ENCODE measurements around the gene TTLL12. TPM values are rescaled to one million over a fixed set of nuclear protein-coding genes. Genes with fewer than 3 reads are reported as not detected.

TTLL12 gene
- total and polyA plus RNA-seq, 2 of the 8 experiments (the other 6 are each of a cell fraction or from before 2014, with no cell fraction given), result 101 to 124 TPM

DNA sequence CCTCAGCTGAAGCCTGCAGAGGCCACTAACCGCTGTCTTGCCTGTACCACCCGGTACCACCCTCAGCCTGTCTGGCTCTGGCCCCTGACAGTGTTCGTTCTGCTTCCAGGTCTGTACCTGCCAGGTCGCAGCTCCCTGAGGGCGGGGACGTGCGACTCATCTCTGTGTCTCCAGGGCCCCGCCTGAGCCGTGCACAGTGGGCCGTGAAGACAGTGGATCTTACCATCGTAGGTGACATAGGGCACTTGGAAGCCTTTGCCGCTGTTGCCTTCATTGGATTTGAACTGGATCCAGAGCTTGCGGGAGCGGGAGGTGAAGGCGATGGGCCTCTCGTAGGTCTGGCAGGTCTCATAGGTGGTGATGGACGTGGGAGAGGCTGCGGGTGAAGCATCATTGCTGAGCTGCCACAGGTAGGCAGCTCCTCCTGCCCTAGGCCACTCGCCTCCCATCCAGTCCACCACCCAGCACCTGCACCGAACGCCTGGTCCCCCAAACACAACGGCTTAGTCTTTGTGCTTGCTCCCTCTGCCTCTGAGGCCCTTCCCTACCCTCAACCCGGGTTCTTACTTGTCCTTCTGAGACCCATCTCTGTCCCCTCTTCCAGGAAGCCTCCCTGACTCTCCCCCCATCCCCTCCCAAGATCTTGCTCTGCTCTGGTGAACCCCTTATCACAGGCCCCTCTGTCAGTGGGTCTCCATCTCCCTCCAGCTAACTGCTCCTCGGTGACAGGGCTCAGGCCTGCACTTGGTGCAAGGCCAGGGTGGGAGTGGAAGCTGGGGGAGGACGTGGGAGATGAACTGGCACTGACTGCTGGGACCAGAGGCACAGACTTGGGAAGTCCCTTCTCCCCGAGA is 21.1 kb upstream of the TTLL12 start (continued):
- no peak for TF ChIP-seq SIRT6 (IDR thresholded peaks at IDR 0.05; ENCODE audit: low read length)
- no peak for TF ChIP-seq NRF1 (IDR thresholded peaks at IDR 0.05; ENCODE audit: low read depth, low read length)
- TF ChIP-seq, protein P1, sequence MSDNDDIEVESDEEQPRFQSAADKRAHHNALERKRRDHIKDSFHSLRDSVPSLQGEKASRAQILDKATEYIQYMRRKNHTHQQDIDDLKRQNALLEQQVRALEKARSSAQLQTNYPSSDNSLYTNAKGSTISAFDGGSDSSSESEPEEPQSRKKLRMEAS (IDR thresholded peaks at IDR 0.05), result no peak
- no peak for TF ChIP-seq CTCF (IDR thresholded peaks at IDR 0.05; ENCODE audit: control extremely low read depth in 1 of 3, insufficient read depth in 1 of 3, low read depth in 1 of 3, low read length in 3 of 3)
- TF ChIP-seq, protein P2, sequence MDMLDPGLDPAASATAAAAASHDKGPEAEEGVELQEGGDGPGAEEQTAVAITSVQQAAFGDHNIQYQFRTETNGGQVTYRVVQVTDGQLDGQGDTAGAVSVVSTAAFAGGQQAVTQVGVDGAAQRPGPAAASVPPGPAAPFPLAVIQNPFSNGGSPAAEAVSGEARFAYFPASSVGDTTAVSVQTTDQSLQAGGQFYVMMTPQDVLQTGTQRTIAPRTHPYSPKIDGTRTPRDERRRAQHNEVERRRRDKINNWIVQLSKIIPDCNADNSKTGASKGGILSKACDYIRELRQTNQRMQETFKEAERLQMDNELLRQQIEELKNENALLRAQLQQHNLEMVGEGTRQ (IDR thresholded peaks at IDR 0.05; ENCODE audit: low read length), result no peak
- no peak for TF ChIP-seq SP2 (IDR thresholded peaks at IDR 0.05; ENCODE audit: low read length)
- no peak for TF ChIP-seq SAP30 (IDR thresholded peaks at IDR 0.05; ENCODE audit: insufficient read depth, insufficient replicate concordance, low read length)
- TF ChIP-seq CHD2 (IDR thresholded peaks at IDR 0.05; ENCODE audit: low read length), result no peak
